Large intestine (tissue), 3 donors: ENCODE data around the gene ARSB. TPM values are rescaled to one million over a fixed set of nuclear protein-coding genes. Genes with fewer than 3 reads are reported as not detected.
"Not testable (repeated sequence)": the region's sequence is repeated elsewhere in the genome, so short reads cannot be mapped to it uniquely, and the experiment has no call there.

Source experiments
- DNase-seq, 2 donors: peaks; one replicate each; pipeline versions ENCODE4 v3.0.0 to v3.0.0-alpha.2; 2013
- H3K27ac ChIP-seq: one replicate; pipeline ENCODE4 v1.5.1; 2013; ENCODE audit warnings: low read length
- H3K27me3 ChIP-seq: 2 replicates; pipeline ENCODE4 v1.6.1; 2013; ENCODE audit warnings: low read length; ENCODE audit not compliant: control insufficient read depth, insufficient read depth
- H3K36me3 ChIP-seq: 2 replicates; pipeline ENCODE4 v1.6.1; 2013; ENCODE audit warnings: low read length; ENCODE audit not compliant: control insufficient read depth, insufficient read depth
- H3K4me1 ChIP-seq: one replicate; pipeline ENCODE4 v1.6.1; 2013; ENCODE audit warnings: low read length; ENCODE audit not compliant: control insufficient read depth, insufficient read depth
- H3K4me3 ChIP-seq: one replicate; pipeline ENCODE4 v1.5.1; 2013; ENCODE audit warnings: low read length
- H3K9me3 ChIP-seq: one replicate; pipeline ENCODE4 v1.6.1; 2013; ENCODE audit warnings: mild to moderate bottlenecking, low read depth, low read length, moderate library complexity; ENCODE audit not compliant: control insufficient read depth
- WGBS: methylation state at CpG from one replicate; pipeline ENCODE4 v1.1.5; 2013; ENCODE audit warnings: low lambda C conversion rate; ENCODE audit not compliant: insufficient coverage; 5-methylcytosine and 5-hydroxymethylcytosine counted together
- polyA plus RNA-seq: library from polyadenylated mRNA; unstranded; fragments of 120-200 nt; gene quantifications from one replicate; pipeline ENCODE4 v1.2.1, GENCODE V29; 2013

The ARSB gene
- polyA plus RNA-seq, 1 donor, result 17.9 TPM

- H3K27ac ChIP-seq, result no peak overlapping the region
- WGBS, result 100% methylated on average over 1 of the region's 5 CpGs
These were observed 218.7 kb downstream of the ARSB start for GRCh38 chr5:78766412-78766762.

GRCh38 chr5:78765756-78766411 lies 219.2 kb downstream of the ARSB start:
- WGBS, result 0% methylated on average over 1 of the region's 7 CpGs
- Histone ChIP-seq H3K9me3 (no peaks in the 10 kb centered on the region), H3K27me3 (no peaks in the 10 kb centered on the region), H3K4me3 (no peak overlapping the region), H3K36me3 (no peaks in the 10 kb centered on the region), H3K27ac (peak overlapping the region; percentile 11), H3K4me1 (peaks cover 8% of the 10 kb centered on the region)
- peak; percentile 26 to 45 for DNase-seq

More at GRCh38 chr5:78766412-78766762, 218.7 kb downstream of the ARSB start:
- H3K27me3 ChIP-seq, result no peaks in the 10 kb centered on the region
- no peak overlapping the region for H3K4me3 ChIP-seq
- H3K36me3 ChIP-seq, result no peaks in the 10 kb centered on the region
- DNase-seq, result no peak
- H3K9me3 ChIP-seq, result no peaks in the 10 kb centered on the region
- H3K4me1 ChIP-seq, result peaks cover 8% of the 10 kb centered on the region

- no peak for DNase-seq
- H3K27me3 ChIP-seq, result no peaks in the 10 kb centered on the region
- no peaks in the 10 kb centered on the region for H3K9me3 ChIP-seq
- no CpG with 5 or more reads among the region's 5 CpGs for WGBS
- H3K4me3 ChIP-seq, result no peak overlapping the region
- peaks cover 8% of the 10 kb centered on the region for H3K4me1 ChIP-seq
- peak overlapping the region; percentile 11 for H3K27ac ChIP-seq
- no peaks in the 10 kb centered on the region for H3K36me3 ChIP-seq
These were observed 220.0 kb downstream of the ARSB start for GRCh38 chr5:78765116-78765515.

DNA sequence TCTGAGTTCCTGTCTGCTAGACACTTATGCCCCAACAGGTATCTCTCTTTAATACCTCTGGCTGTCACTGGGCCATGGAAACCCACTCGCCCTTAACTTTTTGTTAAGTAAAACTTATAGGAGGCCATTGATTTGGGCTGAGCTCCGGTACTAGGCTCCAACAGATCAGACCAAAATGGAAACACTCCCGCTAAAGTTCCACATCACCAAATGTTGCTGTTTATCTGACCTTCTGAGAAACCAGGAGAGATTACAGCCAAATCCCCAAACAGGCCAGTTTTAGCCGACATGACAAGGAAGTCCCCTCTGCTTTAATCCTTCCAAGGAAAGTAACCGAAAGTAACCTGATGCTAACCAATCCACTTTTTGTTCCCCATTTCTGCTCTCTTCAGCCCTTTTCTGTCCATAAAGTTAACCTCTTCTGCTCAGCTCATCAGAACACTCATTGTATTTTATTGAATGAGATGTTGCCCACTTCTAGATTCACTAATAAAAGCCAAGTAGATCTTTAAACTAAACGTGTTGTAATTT lies 221.4 kb downstream of the ARSB start:
- Histone ChIP-seq H3K4me1 (peaks cover 8% of the 10 kb centered on the region), H3K9me3 (no peaks in the 10 kb centered on the region), H3K27ac (no peak overlapping the region), H3K27me3 (no peaks in the 10 kb centered on the region), H3K4me3 (no peak overlapping the region), H3K36me3 (no peaks in the 10 kb centered on the region)
- WGBS, result 80% methylated on average over 1 of the region's 6 CpGs
- no peak for DNase-seq

DNA sequence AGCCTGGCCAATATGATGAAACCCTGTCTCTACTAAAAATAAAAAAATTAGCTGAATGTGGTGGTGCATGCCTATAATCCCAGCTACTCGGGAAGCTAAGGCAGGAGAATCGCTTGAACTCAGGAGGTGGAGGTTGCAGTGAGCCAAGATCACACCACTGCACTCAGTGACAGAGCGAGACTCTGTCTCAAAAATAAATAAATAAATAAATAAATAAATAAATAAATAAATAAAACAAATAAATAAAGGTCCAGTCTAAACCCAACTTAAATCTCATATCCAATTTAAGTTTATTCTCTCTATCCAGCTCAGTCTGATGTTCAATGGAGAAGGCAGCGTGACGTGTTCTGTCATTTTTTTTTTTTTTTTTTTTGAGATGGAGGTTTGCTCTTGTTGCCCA lies 222.4 kb downstream of the ARSB start:
- not testable (repeated sequence) for H3K27me3 ChIP-seq, H3K4me1 ChIP-seq, H3K27ac ChIP-seq, DNase-seq, H3K4me3 ChIP-seq, H3K36me3 ChIP-seq, H3K9me3 ChIP-seq
- no CpG with 5 or more reads among the region's 5 CpGs for WGBS

GRCh38 chr5:78761840-78762239 lies 223.3 kb downstream of the ARSB start:
- Histone ChIP-seq H3K9me3 (no peaks in the 10 kb centered on the region), H3K36me3 (no peaks in the 10 kb centered on the region), H3K27me3 (no peaks in the 10 kb centered on the region), H3K27ac (no peak overlapping the region), H3K4me3 (no peak overlapping the region), H3K4me1 (peaks cover 8% of the 10 kb centered on the region)
- DNase-seq, result no peak
- no CpG with 5 or more reads among the region's 6 CpGs for WGBS

- no peak for DNase-seq
- Histone ChIP-seq H3K27ac (no peak overlapping the region), H3K4me1 (peaks cover 3% of the 10 kb centered on the region), H3K27me3 (no peaks in the 10 kb centered on the region), H3K36me3 (no peaks in the 10 kb centered on the region), H3K4me3 (no peak overlapping the region), H3K9me3 (no peaks in the 10 kb centered on the region)
These were observed 224.3 kb downstream of the ARSB start for GRCh38 chr5:78760770-78761169.

GRCh38 chr5:78760366-78760765 lies 224.7 kb downstream of the ARSB start:
- Histone ChIP-seq H3K9me3 (no peaks in the 10 kb centered on the region), H3K4me3 (no peak overlapping the region), H3K4me1 (no peaks in the 10 kb centered on the region), H3K27ac (no peak overlapping the region), H3K36me3 (no peaks in the 10 kb centered on the region), H3K27me3 (no peaks in the 10 kb centered on the region)
- 86% methylated on average over 3 of the region's 3 CpGs for WGBS
- no peak for DNase-seq

- H3K36me3 ChIP-seq, result no peaks in the 10 kb centered on the region
- WGBS, result no CpG with 5 or more reads among the region's 2 CpGs
- no peaks in the 10 kb centered on the region for H3K4me1 ChIP-seq
- no peak overlapping the region for H3K4me3 ChIP-seq
- H3K27me3 ChIP-seq, result no peaks in the 10 kb centered on the region
- no peak overlapping the region for H3K27ac ChIP-seq
- DNase-seq, result no peak
- H3K9me3 ChIP-seq, result no peaks in the 10 kb centered on the region
These were observed 226.8 kb downstream of the ARSB start for GRCh38 chr5:78758169-78758839.

DNA sequence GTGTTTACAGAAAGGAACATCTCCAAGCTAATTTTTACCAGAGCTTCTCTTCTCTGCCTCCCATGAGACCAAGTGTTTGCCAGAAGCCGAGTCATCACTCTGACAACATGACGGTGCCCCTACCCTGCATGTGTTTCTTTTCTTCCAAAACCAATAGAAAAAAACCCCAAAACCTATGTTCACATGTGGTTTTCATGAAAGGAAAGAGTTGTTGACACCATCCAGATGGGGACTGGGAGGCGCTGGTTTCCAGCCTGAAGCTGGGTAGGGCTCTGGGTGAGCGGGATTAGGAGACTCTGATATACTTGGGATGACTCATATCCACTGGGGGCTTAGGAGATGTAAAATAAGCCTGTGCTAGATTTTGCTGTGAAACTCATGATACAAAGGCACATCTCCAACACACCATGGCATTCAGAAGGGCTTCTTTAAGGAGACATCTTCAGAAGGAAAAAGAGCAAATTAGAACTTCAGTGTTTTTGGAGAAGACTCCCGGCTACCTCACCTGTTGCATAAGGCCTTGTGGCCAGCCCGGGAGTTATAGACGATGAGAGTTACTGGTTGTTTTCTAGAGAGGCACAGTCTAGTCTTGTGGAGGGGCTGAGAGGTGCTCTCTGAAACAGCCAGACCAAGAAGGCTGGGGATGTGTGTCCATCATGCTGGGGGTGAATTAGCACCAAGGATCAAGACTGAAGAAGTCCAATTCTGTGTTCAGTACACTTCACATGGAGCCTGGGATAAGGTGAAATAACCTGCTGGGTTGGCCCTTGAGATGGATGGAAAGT lies 227.6 kb downstream of the ARSB start:
- DNase-seq, result no peak
- Histone ChIP-seq H3K4me3 (no peak overlapping the region), H3K9me3 (no peaks in the 10 kb centered on the region), H3K36me3 (no peaks in the 10 kb centered on the region), H3K27ac (no peak overlapping the region), H3K27me3 (no peaks in the 10 kb centered on the region), H3K4me1 (no peaks in the 10 kb centered on the region)
- 100% methylated on average over 1 of the region's 7 CpGs for WGBS
